SHP77 treated with DMSO at 0.1 percent for 48 hours (cell line): ENCODE results near the gene LRRC7.

Source experiments
- DNase-seq: peaks from one replicate; lab custom pipeline; 2025; lab: John Stamatoyannopoulos, UW

The LRRC7 gene

DNA sequence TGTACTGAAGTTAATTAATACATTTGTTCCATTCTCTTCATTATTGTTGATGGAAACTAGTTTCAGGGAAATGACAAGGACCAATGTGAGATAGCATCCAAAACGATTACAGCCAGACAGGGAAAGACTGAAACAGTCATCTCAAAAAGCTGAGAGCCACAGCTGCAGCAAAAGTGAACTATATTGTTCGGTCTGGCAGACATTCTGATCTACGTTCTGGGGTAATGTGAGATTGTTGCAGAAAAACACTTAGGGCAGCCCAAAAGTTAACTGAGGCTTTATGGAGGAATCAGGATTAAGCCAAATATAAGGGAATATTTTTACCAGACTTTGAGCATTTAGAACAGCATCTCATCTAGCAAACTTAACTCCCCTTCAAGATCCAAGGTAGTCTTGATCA lies 524.8 kb downstream of the LRRC7 start:
- DNase-seq, result no peak

DNA sequence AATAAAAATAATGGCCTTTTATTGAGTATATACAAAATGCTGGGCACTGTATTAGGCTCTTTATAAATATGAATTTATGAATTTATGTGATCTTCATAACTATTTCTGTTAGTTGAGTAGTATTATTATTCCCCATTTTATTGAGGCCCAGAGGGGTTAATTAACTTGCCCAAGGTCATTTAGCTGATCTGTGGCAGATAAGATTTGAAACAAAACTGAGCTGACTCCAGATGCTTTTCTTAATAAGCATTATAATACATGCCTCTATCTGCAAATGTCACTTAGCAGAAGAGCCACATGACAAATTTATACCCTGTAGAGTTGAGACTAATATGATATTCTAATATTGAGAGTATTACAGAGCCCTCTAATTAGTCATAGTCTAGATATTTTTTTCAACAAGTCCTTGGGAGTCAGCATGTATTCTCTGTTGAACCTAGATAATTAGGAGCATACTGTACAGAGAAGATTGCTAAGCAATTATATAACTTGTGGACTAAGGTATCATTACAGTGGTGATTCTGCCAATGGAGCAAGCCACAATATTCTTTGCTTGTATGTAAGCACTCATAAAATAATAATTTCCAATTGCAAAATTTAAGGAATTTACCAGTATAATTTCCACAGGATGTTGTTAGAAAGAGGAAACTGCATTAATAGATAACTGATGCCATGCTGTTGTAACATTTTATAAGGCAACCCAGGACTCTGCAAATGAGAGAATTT lies 525.7 kb downstream of the LRRC7 start:
- no peak for DNase-seq

DNA sequence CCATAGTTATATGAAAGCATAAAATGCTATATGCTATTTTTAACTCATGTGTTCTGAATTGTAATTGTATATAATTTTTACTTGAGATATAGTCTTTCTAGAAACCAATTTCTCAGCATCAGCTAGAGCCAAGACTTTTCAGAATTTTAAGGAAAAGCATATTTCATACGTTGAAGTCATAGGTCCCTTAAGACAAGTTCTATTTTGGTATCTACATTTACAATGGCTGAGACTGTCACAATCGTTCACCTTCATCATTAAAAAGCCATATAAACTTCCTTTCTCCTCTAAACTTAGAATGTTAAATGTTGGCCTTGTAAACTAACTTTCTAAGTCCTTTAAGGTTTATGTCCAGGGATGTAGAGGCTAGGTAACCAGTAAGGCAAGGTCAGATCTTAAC lies 533.5 kb downstream of the LRRC7 start:
- DNase-seq, result no peak

DNA sequence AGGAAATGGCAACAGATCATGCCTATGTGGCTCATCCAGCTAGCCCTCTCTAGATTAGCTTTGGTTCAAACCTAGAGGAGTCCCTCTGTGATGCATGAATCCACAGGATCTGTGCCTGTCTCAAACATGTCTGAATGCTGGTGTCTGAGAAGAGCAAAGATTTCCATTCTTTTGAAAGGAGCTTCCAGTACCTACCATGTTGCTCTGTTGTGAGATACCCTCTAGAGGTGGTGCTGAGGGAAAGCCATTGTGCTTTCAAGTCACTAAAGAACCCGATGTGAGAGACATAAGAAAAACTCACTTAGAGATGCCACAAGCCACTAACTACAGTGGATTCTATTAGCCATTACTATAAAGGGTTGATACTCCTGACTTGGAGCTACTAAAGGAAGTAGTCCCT lies 534.1 kb downstream of the LRRC7 start:
- DNase-seq, result no peak

DNA sequence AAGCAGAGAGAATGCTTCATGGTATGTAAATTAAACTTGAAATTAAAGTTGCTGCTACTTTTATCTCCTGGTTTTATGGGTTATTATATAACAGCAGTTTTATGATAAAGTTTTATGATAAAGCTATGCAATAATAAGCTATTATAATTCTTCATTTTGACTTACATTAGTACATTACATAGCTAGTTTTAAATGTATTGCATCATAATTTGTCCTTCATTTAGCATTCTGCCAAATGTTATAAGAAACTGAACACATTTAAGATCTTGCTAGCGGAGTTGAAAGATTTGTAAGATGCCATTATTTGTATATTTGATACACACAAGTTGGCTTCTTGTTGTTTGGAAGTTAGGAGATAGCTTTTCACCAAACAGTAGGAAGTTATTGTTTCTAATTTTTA lies 536.0 kb downstream of the LRRC7 start:
- DNase-seq, result no peak

DNA sequence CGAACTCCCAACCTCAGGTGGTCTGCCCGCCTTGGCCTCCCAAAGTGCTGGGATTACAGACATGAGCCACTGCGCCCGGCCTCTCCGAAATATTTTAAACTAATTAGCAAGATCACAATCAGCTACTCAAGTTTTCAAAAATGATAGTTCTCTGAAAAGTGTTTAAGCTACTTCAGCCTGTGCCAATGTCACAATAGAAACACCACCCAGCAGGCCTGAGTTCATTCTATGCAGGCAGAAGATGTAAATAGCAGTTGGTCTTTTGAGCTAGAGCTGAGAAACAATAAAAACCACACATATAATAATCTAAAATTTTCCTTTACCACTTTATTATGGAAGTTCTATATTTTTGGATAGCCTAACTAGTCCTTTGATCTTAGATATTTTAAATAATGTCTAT lies 541.5 kb downstream of the LRRC7 start:
- DNase-seq, result no peak

DNA sequence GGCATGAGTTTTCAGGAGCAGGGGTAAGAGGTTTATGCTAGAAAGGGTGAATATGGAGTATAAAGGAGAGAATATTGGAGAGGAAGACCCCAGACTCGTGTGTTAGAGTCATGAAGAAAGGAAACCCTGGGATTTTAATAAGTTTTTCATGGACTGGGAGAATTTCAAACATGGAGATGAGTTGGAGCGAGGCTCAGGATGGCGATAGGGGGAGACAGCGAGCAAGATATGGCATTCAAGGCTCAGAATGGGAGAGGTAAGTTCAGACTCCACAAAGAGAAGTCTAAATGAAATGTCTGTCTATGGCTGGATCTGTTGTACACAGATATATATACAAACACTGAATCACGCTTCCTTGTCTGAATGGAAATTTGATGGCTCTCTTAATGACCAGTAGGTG lies 545.1 kb downstream of the LRRC7 start:
- DNase-seq, result no peak

DNA sequence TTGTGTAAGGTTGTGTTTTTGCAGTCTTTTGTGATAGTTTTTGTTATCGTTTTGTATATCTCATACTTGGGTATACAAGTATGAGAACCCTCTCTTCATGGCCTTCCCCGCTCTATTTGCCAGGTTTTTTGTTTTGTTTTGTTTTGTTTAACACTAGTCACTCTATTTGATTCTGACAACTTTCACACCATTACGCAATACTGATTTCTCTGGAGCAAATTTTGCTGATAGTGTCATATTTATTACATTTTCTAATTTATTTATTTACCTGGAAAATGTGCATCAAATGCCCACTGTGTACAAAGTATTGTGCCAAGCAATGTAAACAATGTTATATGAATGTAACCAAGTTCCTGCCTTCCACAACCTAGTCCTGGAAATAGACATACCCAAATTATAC lies 547.6 kb downstream of the LRRC7 start:
- no peak for DNase-seq

DNA sequence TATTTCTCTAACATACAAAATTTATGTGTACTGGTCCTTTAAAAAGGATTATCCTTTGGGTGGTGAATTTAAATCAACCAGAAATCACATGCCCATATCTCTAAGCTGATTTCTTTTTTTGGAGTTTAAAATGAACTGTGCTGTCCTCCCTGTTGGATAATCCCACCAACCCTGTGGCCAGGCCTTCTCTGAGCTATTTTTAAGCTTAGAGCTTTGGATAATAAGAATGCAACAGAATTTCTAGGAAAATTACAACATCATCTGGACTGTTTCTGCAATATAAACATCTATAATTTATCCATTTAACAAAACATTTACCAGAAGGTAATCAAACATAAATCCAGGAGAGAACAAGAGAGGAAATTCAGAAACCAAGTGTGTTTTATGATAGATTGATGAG lies 549.3 kb downstream of the LRRC7 start:
- no peak for DNase-seq

DNA sequence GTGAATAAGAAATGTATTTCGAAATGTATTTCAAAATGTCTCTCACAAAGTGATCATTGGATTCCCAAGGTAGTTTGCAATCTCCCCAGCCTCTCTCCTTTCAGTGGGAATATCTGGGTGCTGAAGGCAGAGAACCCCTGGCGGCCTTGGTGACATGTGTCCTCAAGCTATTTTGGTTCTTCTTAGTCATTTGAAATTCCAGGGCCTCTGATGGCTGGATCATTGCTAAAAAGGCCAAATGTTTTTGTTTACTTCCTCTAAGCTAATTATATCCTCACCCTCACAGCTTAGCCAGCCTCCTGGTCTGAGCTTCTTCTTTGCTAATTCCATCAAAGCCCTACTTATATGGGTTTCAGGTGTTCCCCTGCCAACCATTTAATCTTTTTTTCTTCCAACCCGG lies 566.4 kb downstream of the LRRC7 start:
- DNase-seq, result no peak

DNA sequence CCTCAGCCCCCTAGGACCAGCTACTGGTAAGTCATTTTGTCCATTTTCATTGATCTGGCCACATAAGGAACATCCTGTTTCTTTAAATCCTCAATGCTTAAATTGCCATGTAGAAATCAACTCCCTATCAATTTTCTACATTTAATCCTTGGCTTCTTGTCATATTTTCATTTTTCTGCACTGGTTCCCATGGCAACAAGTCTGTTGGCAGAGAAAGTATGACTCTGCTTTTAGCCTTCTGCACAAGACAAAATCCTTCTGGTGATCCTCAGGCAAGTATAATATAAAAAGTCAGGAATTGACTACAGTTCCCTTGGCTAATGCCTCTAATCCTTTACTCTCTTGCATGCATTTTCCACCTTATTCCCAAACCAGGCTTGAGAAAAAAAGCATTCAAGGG lies 572.6 kb downstream of the LRRC7 start:
- no peak for DNase-seq

DNA sequence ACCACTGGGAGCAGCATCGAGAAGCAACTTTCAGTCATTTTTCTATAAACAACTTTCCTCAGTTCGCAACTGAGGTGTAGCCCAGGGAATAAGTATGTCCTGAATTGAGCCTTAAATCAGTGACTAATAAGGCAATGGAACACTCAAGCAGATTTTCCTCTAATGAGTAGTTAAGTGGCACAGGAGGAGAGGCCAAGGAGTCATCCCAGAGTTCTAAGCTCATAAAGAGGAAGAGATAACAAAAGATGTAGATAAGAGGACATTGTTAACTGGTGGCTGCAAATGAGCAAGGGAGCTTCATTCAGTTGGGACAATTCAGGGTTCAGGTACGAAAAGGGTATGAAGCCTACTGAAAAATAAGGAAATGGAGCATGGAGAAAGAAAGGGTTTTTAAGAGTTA lies 573.2 kb downstream of the LRRC7 start:
- DNase-seq, result no peak

DNA sequence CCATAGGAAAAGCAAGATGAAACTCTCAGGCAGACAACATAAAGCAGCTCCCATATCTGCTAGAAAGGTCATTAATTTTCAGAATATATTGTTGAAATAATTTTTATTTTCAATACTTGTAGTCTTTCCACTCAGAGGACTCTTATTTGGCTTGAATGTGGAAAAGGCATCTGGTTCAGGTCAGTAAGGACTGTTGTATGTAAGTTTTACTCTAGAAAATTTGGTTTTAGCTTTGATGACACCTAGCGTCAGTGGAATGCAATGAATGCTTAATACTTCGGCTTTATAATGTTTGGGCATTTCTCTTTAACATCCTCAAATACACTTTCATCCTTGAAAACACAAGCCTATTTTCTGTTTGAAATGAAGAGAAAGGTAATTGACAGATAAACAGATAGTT lies 574.4 kb downstream of the LRRC7 start:
- no peak for DNase-seq

DNA sequence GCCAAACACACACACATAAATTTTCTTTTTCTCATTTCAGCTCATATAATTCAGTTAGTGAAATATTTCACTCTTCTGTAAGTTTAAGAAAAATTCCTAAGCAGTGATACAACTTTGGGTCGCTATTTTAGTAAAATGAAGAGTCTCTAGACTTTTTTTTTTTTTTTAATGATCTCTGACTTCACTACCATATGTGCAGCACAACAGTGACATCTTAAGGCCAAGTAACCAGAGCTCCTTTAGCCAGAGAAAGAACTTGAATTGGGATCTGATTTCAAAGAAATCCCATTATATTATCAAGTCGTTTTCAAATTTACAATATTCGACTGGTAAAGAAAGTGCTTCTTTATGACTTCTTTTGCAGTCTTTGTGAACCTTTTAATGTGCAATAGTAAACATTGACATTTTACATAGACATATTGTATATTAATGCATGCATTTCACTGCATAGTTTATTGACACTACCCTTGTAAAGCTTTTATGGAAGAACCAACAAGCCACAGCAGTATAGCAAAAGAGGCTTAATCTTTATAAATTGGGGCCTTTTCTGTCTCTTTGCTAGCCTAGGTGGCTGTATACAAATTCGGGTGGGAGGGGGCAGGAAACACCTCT lies 575.4 kb downstream of the LRRC7 start:
- no peak for DNase-seq

DNA sequence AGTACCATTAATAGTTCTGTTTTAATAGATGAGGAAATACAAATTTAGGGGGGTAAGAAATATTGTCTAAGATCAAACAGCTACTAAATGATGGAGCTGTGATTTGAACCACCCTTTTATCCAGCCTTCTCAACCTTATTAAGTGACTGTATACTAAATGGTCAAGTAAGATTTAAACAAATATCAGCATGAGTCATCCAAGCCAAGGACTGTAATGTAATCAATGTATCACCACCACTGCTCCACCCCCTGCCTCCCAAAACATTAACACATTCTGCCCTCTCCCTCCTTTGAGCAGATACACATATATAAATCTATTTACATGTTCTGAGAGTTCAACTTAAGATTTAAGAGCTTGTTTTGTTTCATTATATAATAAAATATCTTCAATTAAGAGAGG lies 578.8 kb downstream of the LRRC7 start:
- no peak for DNase-seq

DNA sequence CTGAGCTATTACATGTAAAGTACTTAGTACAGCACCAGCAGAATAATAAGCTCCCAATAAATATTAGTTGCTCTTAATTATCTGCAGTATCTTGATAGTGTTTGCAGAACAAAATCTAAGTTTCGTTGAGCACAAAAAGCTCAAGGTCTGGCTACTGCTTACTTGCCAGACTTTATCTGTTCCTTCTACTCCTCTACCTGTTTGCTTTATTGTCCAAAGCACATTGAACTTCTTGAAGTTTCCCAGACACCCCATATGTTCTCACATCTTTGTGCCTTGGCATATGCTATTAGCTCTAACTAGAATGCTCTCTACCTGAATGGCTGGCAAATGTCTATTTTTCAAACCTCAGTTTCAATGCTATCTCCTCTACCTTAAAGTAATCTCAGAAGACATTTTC lies 582.7 kb downstream of the LRRC7 start:
- no peak for DNase-seq

DNA sequence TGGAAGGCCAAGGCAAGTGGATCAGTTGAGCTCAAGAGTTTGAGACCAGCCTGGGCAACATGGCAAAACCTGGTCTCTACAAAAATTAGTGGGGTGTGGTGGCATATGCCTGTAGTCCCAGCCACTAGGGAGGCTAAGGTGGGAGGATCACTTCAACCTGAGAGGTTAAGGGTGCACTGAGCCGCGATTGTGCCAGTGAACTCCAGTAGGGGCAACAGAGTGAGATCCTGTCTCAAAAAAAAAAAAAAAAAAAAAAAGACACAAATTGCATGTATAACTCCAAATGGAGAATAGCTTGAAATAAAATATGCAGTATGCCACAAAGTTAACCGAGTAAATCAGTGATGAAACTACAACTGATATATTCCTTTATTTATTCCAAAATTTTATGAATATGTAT lies 586.0 kb downstream of the LRRC7 start:
- no peak for DNase-seq

DNA sequence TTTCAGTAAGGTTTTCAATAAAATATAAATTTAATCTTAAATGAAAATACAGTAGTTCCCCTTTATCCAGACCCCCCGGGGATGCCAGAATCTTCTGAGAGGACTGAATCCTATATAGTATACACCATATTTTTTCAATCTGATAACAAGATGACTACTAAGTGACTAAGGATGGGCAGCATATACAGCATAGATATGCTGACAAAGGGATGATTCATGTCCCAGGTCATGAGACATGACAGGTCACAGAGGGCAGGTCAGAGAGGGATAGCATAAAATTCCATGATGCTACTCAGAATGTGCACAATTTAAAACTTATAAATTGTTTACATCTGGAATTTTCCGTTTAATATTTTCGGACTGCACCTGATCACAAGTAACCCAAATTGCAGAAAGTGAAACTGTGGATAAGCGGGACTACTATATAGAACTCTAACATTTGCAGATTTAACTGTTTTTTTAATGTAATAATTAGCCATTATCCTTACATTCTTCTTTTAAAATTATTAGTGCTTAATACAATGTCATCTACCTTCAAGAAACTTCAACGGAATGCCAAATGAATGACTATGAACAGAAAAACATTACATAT lies 588.9 kb downstream of the LRRC7 start:
- DNase-seq, result no peak

DNA sequence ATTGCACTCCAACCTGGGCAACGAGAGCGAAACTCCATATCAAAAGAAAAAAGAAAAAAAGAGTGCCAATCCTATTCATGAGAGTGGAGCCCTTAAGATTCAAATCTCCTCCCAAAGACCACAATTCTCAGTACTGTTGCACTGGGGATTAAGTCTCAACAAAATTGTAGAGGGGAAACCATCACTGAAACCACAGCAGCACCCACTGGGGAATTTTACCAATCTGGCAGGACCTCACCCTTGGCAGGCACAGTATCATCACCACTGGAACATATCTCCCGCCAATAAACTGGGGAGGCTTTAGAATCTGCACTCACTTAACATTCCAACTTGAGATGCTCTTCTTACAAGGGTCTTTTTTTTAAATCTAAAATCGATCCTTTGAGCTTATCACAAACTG lies 596.6 kb downstream of the LRRC7 start:
- DNase-seq, result no peak

DNA sequence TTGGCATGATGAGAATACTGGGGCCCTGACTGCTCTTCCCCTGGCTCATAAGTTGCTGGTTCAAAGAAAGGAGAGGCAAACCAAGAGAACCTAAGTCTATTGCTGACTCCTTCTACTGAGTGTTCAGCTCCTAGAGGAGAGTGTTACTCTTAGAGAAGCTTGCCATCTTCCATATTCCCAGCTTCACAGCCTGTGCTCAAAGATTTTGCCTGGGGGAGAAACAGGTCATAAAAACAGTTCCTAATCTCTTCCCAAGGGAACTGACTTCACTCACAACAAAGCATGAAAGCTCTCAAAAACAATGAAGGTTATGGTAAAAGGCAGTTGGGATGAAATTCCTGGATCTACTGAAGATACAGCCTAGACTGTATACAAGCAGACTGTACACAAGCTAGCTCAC lies 600.6 kb downstream of the LRRC7 start:
- no peak for DNase-seq

DNA sequence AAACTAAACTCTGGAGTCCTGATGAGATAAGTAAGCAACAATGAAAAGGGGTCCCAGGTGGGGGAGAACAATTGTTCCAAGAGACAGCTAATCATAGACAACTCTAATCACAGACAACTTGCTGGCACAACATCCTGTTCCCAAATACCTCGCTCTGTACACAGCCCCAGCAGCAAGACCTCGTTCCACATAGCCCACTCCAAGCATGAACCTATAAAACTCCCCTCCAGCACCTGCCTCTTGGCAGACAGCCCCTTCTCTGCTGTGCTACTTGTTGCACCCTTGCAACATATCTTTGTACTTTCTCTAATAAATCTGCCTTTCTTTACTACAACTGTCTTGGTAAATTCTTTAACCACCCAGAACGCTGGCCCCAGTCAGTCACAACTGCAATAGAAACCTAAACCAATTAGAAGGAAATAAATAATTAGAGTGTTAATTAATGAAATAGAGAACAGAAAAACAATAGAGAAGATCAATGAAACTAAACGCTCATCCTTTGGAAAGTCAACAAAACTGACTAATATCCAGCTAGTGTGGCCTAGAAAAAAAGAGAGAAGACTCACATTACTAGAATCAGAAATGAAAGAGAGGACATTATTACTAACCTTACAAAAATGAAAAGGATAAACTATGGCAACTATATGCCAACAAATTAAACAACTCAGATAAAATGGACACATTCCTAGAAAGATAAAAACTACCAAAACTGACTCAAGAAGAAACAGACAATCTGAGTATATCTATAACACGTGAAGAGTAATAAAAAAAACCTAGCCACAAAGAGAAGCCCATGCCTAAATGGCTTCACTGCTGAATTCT lies 601.5 kb downstream of the LRRC7 start:
- DNase-seq, result no peak

DNA sequence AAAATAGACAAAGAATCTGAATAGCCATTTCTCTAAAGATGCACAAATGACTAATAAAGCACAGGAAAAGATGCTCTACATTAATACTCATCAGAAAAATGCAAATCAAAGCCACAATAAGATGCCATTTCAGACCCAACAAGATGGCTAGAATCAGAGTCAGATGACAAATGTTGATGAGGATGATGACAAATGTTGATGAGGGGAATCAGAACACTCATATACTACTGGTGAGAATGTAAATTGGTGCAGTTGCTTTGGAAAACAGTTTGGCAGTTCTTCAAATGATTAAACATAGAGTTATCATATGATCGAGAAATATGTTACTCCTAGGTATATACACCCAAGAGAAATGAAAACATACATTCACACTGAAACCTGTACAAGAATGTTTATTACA lies 603.8 kb downstream of the LRRC7 start:
- no peak for DNase-seq
